ENCODE results near the gene GNAI2. TPM values are rescaled to one million over a fixed set of nuclear protein-coding genes. Genes with fewer than 3 reads are reported as not detected.

The GNAI2 gene
- polyA plus RNA-seq, 1 of the 3 experiments (the other 2 are of a cell fraction): 649 TPM

DNA sequence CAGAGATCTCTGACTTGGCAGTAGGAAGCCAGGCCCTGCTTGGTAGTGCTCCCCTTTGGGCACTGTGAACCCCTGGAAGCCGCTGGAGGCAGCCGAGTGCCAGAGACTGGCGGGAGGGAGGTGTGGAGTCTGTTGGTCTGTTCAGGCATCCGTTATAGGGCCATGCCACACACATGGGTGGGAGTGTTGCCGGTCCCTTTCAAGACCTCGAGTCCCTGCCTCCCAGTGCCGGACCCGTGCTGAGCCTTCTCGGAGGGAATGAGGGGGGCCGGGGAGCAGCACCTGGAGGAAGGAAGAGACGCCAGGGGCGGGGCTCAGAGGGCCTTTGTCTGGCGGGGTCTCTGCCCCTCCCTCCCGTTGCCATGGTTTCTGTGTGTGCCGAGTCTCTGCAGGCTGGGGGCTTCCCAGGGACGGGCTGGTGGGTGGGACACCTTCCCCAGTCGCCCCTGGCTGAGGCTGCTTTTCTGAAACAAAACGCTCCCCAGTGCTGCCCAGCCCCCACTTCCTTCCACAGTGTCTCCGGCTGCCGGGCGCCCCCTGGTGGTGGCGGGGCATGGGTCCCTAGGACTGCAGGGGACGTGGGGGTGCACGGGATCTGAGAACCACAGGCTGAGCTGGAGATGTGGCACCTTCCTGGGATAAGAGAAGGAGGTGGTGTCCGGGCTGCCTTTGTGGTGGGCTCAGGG, 10.0 kb downstream of the GNAI2 start:
- peaks cover 0 to 15% of the 10 kb centered on the region in 2 experiments for H3K36me3 ChIP-seq (replicated peaks in 1 of 2; ENCODE audit: control insufficient read depth in 1 of 2, insufficient read depth in 2 of 2, low read length in 1 of 2)
- WGBS (ENCODE audit: low lambda C conversion rate): 6% methylated on average over 14 of the region's 25 CpGs
- peaks cover 35 to 36% of the 10 kb centered on the region in 2 experiments; a peak in 3 of 4 replicates for H3K4me1 ChIP-seq (ENCODE audit: control insufficient read depth in 1 of 2, insufficient read depth in 2 of 2, low read depth in 1 of 2, low read length in 1 of 2)
- peak; percentile 90 for TF ChIP-seq SMC3 (IDR thresholded peaks at IDR 0.05; ENCODE audit: low read depth, low read length)
- no peak for TF ChIP-seq FOXJ3 (CRISPR knock-in tag; IDR thresholded peaks at IDR 0.05)
- peak; percentile 28; the same call in 1 of the 2 replicates for TF ChIP-seq MXI1 (IDR thresholded peaks at IDR 0.05; ENCODE audit: low read depth, low read length)
- no peak for TF ChIP-seq NRF1 (IDR thresholded peaks at IDR 0.05; ENCODE audit: low read depth, low read length)
- TF ChIP-seq, protein P1, sequence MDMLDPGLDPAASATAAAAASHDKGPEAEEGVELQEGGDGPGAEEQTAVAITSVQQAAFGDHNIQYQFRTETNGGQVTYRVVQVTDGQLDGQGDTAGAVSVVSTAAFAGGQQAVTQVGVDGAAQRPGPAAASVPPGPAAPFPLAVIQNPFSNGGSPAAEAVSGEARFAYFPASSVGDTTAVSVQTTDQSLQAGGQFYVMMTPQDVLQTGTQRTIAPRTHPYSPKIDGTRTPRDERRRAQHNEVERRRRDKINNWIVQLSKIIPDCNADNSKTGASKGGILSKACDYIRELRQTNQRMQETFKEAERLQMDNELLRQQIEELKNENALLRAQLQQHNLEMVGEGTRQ (IDR thresholded peaks at IDR 0.05; ENCODE audit: borderline replicate concordance, low read depth, low read length): no peak
- TF ChIP-seq, protein P2, sequence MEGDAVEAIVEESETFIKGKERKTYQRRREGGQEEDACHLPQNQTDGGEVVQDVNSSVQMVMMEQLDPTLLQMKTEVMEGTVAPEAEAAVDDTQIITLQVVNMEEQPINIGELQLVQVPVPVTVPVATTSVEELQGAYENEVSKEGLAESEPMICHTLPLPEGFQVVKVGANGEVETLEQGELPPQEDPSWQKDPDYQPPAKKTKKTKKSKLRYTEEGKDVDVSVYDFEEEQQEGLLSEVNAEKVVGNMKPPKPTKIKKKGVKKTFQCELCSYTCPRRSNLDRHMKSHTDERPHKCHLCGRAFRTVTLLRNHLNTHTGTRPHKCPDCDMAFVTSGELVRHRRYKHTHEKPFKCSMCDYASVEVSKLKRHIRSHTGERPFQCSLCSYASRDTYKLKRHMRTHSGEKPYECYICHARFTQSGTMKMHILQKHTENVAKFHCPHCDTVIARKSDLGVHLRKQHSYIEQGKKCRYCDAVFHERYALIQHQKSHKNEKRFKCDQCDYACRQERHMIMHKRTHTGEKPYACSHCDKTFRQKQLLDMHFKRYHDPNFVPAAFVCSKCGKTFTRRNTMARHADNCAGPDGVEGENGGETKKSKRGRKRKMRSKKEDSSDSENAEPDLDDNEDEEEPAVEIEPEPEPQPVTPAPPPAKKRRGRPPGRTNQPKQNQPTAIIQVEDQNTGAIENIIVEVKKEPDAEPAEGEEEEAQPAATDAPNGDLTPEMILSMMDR (IDR thresholded peaks at IDR 0.05): peak; percentile 97
- peak; percentile 19; the same call in 1 of the 2 replicates for TF ChIP-seq TCF12 (IDR thresholded peaks at IDR 0.05)
- TF ChIP-seq CHD2 (IDR thresholded peaks at IDR 0.05; ENCODE audit: low read length, partially characterized antibody): peak; percentile 94
- peak; percentile 73 for TF ChIP-seq RAD21 (IDR thresholded peaks at IDR 0.05; ENCODE audit: low read length)
- H3K4me3 ChIP-seq (ENCODE audit: low read depth in 2 of 2, low read length in 1 of 2): peak overlapping the region; percentile 46 to 57
- H4K20me1 ChIP-seq (ENCODE audit: insufficient read depth): peaks cover 91% of the 10 kb centered on the region
- POLR2A ChIA-PET: interaction anchor here (1.0 to 1.5 kb wide), 4 partner anchors 10 to 64 kb away, joined by 3 to 4 read pairs (median 4); partner anchors contain the start of gene GNAI2
- H2AFZ ChIP-seq (ENCODE audit: low read depth): no peak overlapping the region
- CTCF ChIA-PET: interaction anchor here (0.6 to 61.6 kb wide), 31 partner anchors 12 to 370 kb away, joined by 3 to 1375 read pairs (median 4); partner anchors contain the start of genes GNAI2, GNAT1, IFRD2 and SLC38A3
- H3F3A ChIP-seq (replicated peaks; ENCODE audit: insufficient read depth): peaks cover 43% of the 10 kb centered on the region
- peak overlapping the region; percentile 72 to 89 for H3K27ac ChIP-seq (ENCODE audit: low read depth in 2 of 2, low read length in 1 of 2)
- DNase-seq: peak; percentile 95
- H3K4me2 ChIP-seq: peak overlapping the region; percentile 73
- no peaks in the 10 kb centered on the region for H3K9me3 ChIP-seq
- H3K27me3 ChIP-seq (ENCODE audit: insufficient read depth): no peaks in the 10 kb centered on the region
- peak overlapping the region; percentile 55; the same call in 1 of the 2 replicates for H3K9ac ChIP-seq
- H3K9me2 ChIP-seq: no peaks in the 10 kb centered on the region
- peaks cover 100% of the 10 kb centered on the region for H3K79me2 ChIP-seq (ENCODE audit: insufficient read depth)

DNA sequence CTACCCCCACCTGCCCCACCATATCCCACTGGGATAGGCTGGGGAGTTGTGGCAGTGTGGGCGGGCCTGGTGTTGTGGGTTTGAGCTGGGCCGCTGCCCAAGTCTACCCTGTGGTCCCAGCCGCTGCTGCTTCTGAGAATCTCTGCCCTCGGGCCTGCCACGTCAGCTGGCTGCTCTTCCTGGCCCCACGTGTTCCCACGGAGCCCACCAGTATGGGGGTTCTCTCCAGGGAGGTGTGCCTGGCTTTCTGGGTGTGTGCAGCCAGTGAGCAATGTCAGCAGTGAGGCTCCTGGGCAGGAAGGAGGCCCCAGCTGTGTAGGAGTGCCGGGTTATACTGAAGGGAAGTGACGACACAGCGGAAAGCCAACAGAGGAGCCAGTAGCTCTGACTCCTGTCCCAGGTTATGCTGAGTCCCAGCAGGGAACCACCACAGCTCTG, 10.5 kb downstream of the GNAI2 start:
- Histone ChIP-seq H3K36me3 (replicated peaks in 1 of 2; ENCODE audit: control insufficient read depth in 1 of 2, insufficient read depth in 2 of 2, low read length in 1 of 2) (peaks cover 0 to 15% of the 10 kb centered on the region in 2 experiments), H3F3A (replicated peaks; ENCODE audit: insufficient read depth) (peaks cover 41% of the 10 kb centered on the region), H3K4me3 (ENCODE audit: low read depth in 2 of 2, low read length in 1 of 2) (peak overlapping the region; percentile 46 to 57; a peak in 3 of 4 replicates), H3K4me2 (peak overlapping the region; percentile 73), H3K9ac (peak overlapping the region; percentile 55; the same call in 1 of the 2 replicates), H3K27me3 (ENCODE audit: insufficient read depth) (no peaks in the 10 kb centered on the region), H3K9me2 (no peaks in the 10 kb centered on the region), H3K27ac (ENCODE audit: low read depth in 2 of 2, low read length in 1 of 2) (peak overlapping the region; percentile 72 to 89), H3K4me1 (ENCODE audit: control insufficient read depth in 1 of 2, insufficient read depth in 2 of 2, low read depth in 1 of 2, low read length in 1 of 2) (peaks cover 35 to 36% of the 10 kb centered on the region in 2 experiments; a peak in 3 of 4 replicates), H3K79me2 (ENCODE audit: insufficient read depth) (peaks cover 100% of the 10 kb centered on the region), H3K9me3 (no peaks in the 10 kb centered on the region), H4K20me1 (ENCODE audit: insufficient read depth) (peaks cover 91% of the 10 kb centered on the region), H2AFZ (ENCODE audit: low read depth) (no peak overlapping the region)
- no peak for TF ChIP-seq RXRA (IDR thresholded peaks at IDR 0.05; ENCODE audit: borderline replicate concordance, low read depth)
- peak; percentile 70 for TF ChIP-seq GABPA (IDR thresholded peaks at IDR 0.05; ENCODE audit: low read depth)
- 23% methylated on average over 9 of the region's 10 CpGs for WGBS (ENCODE audit: low lambda C conversion rate)
- POLR2A ChIA-PET: interaction anchor here (1.0 to 1.5 kb wide), 4 partner anchors 11 to 65 kb away, joined by 3 to 4 read pairs (median 4); partner anchors contain the start of gene GNAI2
- DNase-seq: peak; percentile 50
- CTCF ChIA-PET: interaction anchor here (0.6 to 61.6 kb wide), 30 partner anchors 12 to 370 kb away, joined by 3 to 1375 read pairs (median 5); partner anchors contain the start of genes GNAI2, GNAT1, IFRD2 and SLC38A3
